OCI-LY3 (cell line): ENCODE measurements around the gene CBY2.

Source experiments
- H2AFZ ChIP-seq: fragments of 200-600, 300-600 bp; shearing (Covaris generic); 2 replicates; pipeline ENCODE4 v1.6.0; 2014; ENCODE audit warnings: antibody characterized with exemption, low read depth, low read length
- H3K27ac ChIP-seq: fragments of 200-600, 300-600 bp; sonication (generic); 2 replicates; pipeline ENCODE4 v1.5.1; 2014; ENCODE audit warnings: mild to moderate bottlenecking, low read length, moderate library complexity, mixed read lengths
- H3K27me3 ChIP-seq: fragments of 200-600, 300-600 bp; sonication (generic); 2 replicates; pipeline ENCODE4 v1.6.1; 2014; ENCODE audit warnings: low read depth, low read length, mixed read lengths
- H3K36me3 ChIP-seq: fragments of 200-600, 300-600 bp; sonication (generic); replicated peaks from 2 replicates; pipeline ENCODE3; 2014; ENCODE audit warnings: low read depth, low read length, mixed read lengths
- H3K4me1 ChIP-seq: fragments of 300-600, 200-600 bp; sonication (generic); 2 replicates; pipeline ENCODE4 v1.6.1; 2014; ENCODE audit warnings: low read length, mixed read lengths
- H3K4me2 ChIP-seq: fragments of 200-600, 300-600 bp; sonication (generic); 2 replicates; pipeline ENCODE4 v1.6.1; 2014; ENCODE audit warnings: low read length, mixed read lengths
- H3K4me3 ChIP-seq: fragments of 300-600, 200-600 bp; sonication (generic); 2 replicates; pipeline ENCODE4 v1.5.1; 2014; ENCODE audit warnings: antibody characterized with exemption, mild to moderate bottlenecking, low read length, moderate library complexity
- H3K79me2 ChIP-seq: fragments of 300-600, 200-600 bp; shearing (Covaris generic); 2 replicates; pipeline ENCODE4 v1.6.1; 2014; ENCODE audit warnings: mild to moderate bottlenecking, low read length, mixed read lengths
- H3K9ac ChIP-seq: fragments of 300-600, 200-600 bp; shearing (Covaris generic); 2 replicates; pipeline ENCODE4 v1.6.0; 2014; ENCODE audit warnings: mild to moderate bottlenecking, low read length, moderate library complexity
- H3K9me3 ChIP-seq: fragments of 200-600, 300-600 bp; shearing (Covaris generic); 2 replicates; pipeline ENCODE4 v1.6.1; 2014; ENCODE audit warnings: low read length, mixed read lengths; ENCODE audit not compliant: insufficient read depth
- H4K20me1 ChIP-seq: fragments of 200-600, 300-600 bp; sonication (generic); 2 replicates; pipeline ENCODE4 v1.6.1; 2016; ENCODE audit warnings: low read length, mixed read lengths; ENCODE audit not compliant: insufficient read depth
- EZH2phosphoT487 ChIP-seq: fragments of 200-600 bp; shearing (Covaris generic); IDR thresholded peaks from 2 replicates; pipeline ENCODE4 v1.6.1; 2018; ENCODE audit warnings: antibody characterized with exemption, mixed run types, low read depth
- TF ChIP-seq, protein P1 (sequence below): fragments of 200-600, 300-600 bp; sonication (generic); IDR thresholded peaks from 2 replicates; pipeline ENCODE4 v1.5.1; 2014; ENCODE audit warnings: antibody characterized with exemption, low read length, low read depth

CBY2 gene

GRCh38 chr13:45718992-45719391 is 16.9 kb downstream of the CBY2 start:
- no peak overlapping the region for H2AFZ ChIP-seq
- H3K9me3 ChIP-seq: no peaks in the 10 kb centered on the region
- H3K9ac ChIP-seq: no peak overlapping the region
- no peak overlapping the region for H3K4me2 ChIP-seq
- no peaks in the 10 kb centered on the region for H3K36me3 ChIP-seq
- TF ChIP-seq EZH2phosphoT487: no peak
- TF ChIP-seq, protein P1, sequence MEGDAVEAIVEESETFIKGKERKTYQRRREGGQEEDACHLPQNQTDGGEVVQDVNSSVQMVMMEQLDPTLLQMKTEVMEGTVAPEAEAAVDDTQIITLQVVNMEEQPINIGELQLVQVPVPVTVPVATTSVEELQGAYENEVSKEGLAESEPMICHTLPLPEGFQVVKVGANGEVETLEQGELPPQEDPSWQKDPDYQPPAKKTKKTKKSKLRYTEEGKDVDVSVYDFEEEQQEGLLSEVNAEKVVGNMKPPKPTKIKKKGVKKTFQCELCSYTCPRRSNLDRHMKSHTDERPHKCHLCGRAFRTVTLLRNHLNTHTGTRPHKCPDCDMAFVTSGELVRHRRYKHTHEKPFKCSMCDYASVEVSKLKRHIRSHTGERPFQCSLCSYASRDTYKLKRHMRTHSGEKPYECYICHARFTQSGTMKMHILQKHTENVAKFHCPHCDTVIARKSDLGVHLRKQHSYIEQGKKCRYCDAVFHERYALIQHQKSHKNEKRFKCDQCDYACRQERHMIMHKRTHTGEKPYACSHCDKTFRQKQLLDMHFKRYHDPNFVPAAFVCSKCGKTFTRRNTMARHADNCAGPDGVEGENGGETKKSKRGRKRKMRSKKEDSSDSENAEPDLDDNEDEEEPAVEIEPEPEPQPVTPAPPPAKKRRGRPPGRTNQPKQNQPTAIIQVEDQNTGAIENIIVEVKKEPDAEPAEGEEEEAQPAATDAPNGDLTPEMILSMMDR: no peak
- no peak overlapping the region for H3K27ac ChIP-seq
- H3K27me3 ChIP-seq: no peaks in the 10 kb centered on the region
- H4K20me1 ChIP-seq: no peaks in the 10 kb centered on the region
- H3K79me2 ChIP-seq: no peaks in the 10 kb centered on the region
- H3K4me1 ChIP-seq: peaks cover 12% of the 10 kb centered on the region
- H3K4me3 ChIP-seq: no peak overlapping the region

DNA sequence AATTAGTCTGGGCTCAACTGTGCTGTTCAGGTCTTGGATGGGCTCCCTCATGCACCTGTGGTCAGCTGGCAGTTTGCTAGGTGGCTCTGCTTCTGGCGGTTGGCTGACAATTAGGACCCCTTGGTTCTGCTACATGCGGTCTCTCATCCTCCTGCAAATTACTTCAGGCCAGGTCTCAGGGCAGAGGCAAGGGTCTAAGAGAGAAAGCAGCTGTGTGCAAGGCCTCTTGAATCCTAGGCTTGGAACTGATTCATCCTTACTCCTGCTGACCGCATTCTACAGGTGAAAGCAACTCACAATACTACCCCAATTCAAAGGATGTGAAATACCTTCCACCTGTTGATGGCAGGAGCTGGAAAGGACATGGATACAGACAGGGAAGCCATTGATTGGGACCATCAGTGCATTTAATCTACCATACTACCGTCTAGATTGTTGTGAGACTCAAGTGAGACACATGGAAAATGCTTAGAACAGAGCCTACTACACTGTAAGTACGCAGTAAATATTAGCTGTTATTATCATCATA is 19.1 kb downstream of the CBY2 start:
- no peak overlapping the region for H3K4me2 ChIP-seq

DNA sequence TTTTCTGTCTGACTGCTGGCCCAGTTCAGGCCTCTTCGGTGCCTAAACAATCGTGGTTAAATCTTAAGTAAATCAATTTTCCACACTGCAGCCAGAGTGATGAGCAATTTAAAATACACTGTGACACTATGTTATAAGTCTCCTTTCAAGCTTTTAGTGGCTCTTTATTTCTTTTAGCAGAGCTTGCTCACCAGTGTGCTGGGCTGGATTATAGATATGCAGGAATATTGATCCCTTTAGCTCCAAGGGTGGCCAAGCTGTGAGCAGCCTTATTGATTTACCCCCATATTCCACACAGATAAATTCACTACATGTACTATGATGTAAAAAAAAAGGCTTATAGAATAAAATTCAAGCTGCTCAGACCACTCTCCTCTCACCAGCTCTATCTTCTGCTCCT is 21.7 kb downstream of the CBY2 start:
- H3K36me3 ChIP-seq: no peaks in the 10 kb centered on the region
- H3K4me2 ChIP-seq: no peak overlapping the region
- no peak overlapping the region for H3K27ac ChIP-seq
- no peaks in the 10 kb centered on the region for H3K9me3 ChIP-seq
- TF ChIP-seq, protein P1: no peak
- no peak for TF ChIP-seq EZH2phosphoT487
- no peak overlapping the region for H3K4me3 ChIP-seq
- no peak overlapping the region for H2AFZ ChIP-seq
- no peaks in the 10 kb centered on the region for H3K79me2 ChIP-seq
- H3K9ac ChIP-seq: no peak overlapping the region
- peaks cover 25% of the 10 kb centered on the region for H3K4me1 ChIP-seq
- no peaks in the 10 kb centered on the region for H4K20me1 ChIP-seq
- H3K27me3 ChIP-seq: no peaks in the 10 kb centered on the region

More for the DNA sequence above, 19.1 kb downstream of the CBY2 start:
- Histone ChIP-seq H3K4me3 (no peak overlapping the region), H2AFZ (no peak overlapping the region), H3K9me3 (no peaks in the 10 kb centered on the region), H3K4me1 (peaks cover 22% of the 10 kb centered on the region), H3K27ac (no peak overlapping the region), H3K27me3 (no peaks in the 10 kb centered on the region), H3K79me2 (no peaks in the 10 kb centered on the region), H3K36me3 (no peaks in the 10 kb centered on the region), H4K20me1 (no peaks in the 10 kb centered on the region), H3K9ac (no peak overlapping the region)
- no peak for TF ChIP-seq EZH2phosphoT487
- TF ChIP-seq, protein P1: no peak

GRCh38 chr13:45728759-45729158 is 26.6 kb downstream of the CBY2 start:
- Histone ChIP-seq H2AFZ (peak overlapping the region; percentile 99), H3K79me2 (no peaks in the 10 kb centered on the region), H3K4me2 (peak overlapping the region; percentile 78), H3K9ac (no peak overlapping the region; the same call in 1 of the 2 replicates), H3K27ac (no peak overlapping the region), H3K9me3 (no peaks in the 10 kb centered on the region), H3K4me3 (peak overlapping the region; percentile 49), H3K4me1 (peaks cover 27% of the 10 kb centered on the region), H4K20me1 (no peaks in the 10 kb centered on the region), H3K36me3 (no peaks in the 10 kb centered on the region), H3K27me3 (peaks cover 14% of the 10 kb centered on the region; the same call in 1 of the 2 replicates)
- TF ChIP-seq, protein P1: peak; percentile 86
- no peak for TF ChIP-seq EZH2phosphoT487
